Cardiac fibroblast (primary cell): ENCODE data around the gene CDH13.

Source experiments
- DNase-seq, 2 donors: peaks; one replicate each; pipeline versions ENCODE4 v3.0.0 to v3.0.0-alpha.2; 2010; ENCODE audit warnings: low read depth in 2 of 2
- H3K4me3 ChIP-seq, 2 donors: replicated peaks in 1 of 2; 1 replicate in 1 of 2; 2 replicates in 1 of 2; pipeline ENCODE4 v1.5.1; 2011; ENCODE audit warnings: low read depth in 2 of 2, low read length in 2 of 2, mild to moderate bottlenecking in 2 of 2, moderate library complexity in 1 of 2
- CTCF ChIP-seq: IDR thresholded peaks from one replicate; pipeline ENCODE4 v1.5.1; 2011; ENCODE audit warnings: low read depth, mild to moderate bottlenecking, low read length, inconsistent platforms

CDH13 gene

GRCh38 chr16:82626791-82627261 lies at the start of gene CDH13:
CDH13 (plus strand) TSS chr16:82626969.
- H3K4me3 ChIP-seq, result peak within 1 kb of the TSS; percentile 63 to 65
- peak; percentile 49 to 68 for DNase-seq
- TF ChIP-seq CTCF, result no peak

GRCh38 chr16:82580298-82580890 lies 46.4 kb upstream of the CDH13 start:
- TF ChIP-seq CTCF, result peak; percentile 23
- peak; percentile 5 to 18 for DNase-seq
- H3K4me3 ChIP-seq, result no peak overlapping the region

GRCh38 chr16:82582975-82583374 lies 43.8 kb upstream of the CDH13 start:
- no peak overlapping the region for H3K4me3 ChIP-seq
- DNase-seq, result no peak
- no peak for TF ChIP-seq CTCF

- H3K4me3 ChIP-seq, result no peak overlapping the region
- DNase-seq, result peak in 1 of 2 donors; percentile 8
- TF ChIP-seq CTCF, result no peak
Observed at GRCh38 chr16:82583422-82583821, 43.3 kb upstream of the CDH13 start.

- no peak for TF ChIP-seq CTCF
- no peak for DNase-seq
- no peak overlapping the region for H3K4me3 ChIP-seq
Observed at GRCh38 chr16:82584553-82585152, 42.1 kb upstream of the CDH13 start.

- DNase-seq, result peak in 1 of 2 donors; percentile 10
- no peak overlapping the region for H3K4me3 ChIP-seq
- TF ChIP-seq CTCF, result no peak
Observed at GRCh38 chr16:82585675-82586074, 41.1 kb upstream of the CDH13 start.
